Right lobe of liver (tissue), 4 donors: ENCODE data around the gene PAQR8.

ENCODE experiments used
- CTCF ChIP-seq, 4 donors: fragments of 200-600 bp in 3 of 4; fragments of 450-650 bp in 1 of 4; IDR thresholded peaks; one replicate each; pipeline versions ENCODE4 v1.5.1 to v1.8.0; 2016 to 2022; ENCODE audit warnings: antibody characterized with exemption in 4 of 4, mild to moderate bottlenecking in 2 of 4
- POLR2A ChIP-seq: fragments of 450-650 bp; IDR thresholded peaks from one replicate; pipeline ENCODE4 v1.6.1; 2017; ENCODE audit warnings: antibody characterized with exemption, mild to moderate bottlenecking
- donor health status: DM: no; HTN: no; CAD: no.
- donor health status: DM: no; HTN: no; CAD: no.
- donor health status: DM: no; HTN: yes; CAD: no.

GRCh38 chr6:52457096-52457495 is 95.1 kb downstream of the PAQR8 start:
- TF ChIP-seq CTCF (IDR thresholded peaks at IDR 0.05) (no peak), POLR2A (no peak)
